Fibroblast of peridontal ligament (primary cell): ENCODE results near the gene BCAS3.

ENCODE experiments used
- DNase-seq: peaks from one replicate; pipeline ENCODE4 v3.0.0-alpha.2; 2010; ENCODE audit errors: extremely low read depth

BCAS3 gene

GRCh38 chr17:61251939-61252865 lies 574.6 kb downstream of the BCAS3 start:
- peak; percentile 100 for DNase-seq

GRCh38 chr17:61253362-61253761 lies 575.7 kb downstream of the BCAS3 start:
- no peak for DNase-seq

GRCh38 chr17:61253937-61254574 lies 576.4 kb downstream of the BCAS3 start:
- DNase-seq, result no peak

GRCh38 chr17:61254904-61255303 lies 577.3 kb downstream of the BCAS3 start:
- DNase-seq, result no peak

- no peak for DNase-seq
These were observed 578.0 kb downstream of the BCAS3 start for GRCh38 chr17:61255647-61256046.

GRCh38 chr17:61259360-61259759 lies 581.7 kb downstream of the BCAS3 start:
- DNase-seq, result no peak

GRCh38 chr17:61260071-61260797 lies 582.6 kb downstream of the BCAS3 start:
- DNase-seq, result peak; percentile 67

- no peak for DNase-seq
These were observed 583.5 kb downstream of the BCAS3 start for GRCh38 chr17:61261001-61261637.

GRCh38 chr17:61265397-61265796 lies 587.7 kb downstream of the BCAS3 start:
- DNase-seq, result no peak

GRCh38 chr17:61267847-61268246 lies 590.2 kb downstream of the BCAS3 start:
- no peak for DNase-seq

- DNase-seq, result no peak
These were observed 597.7 kb downstream of the BCAS3 start for GRCh38 chr17:61275395-61275794.

GRCh38 chr17:61276806-61277205 lies 599.2 kb downstream of the BCAS3 start:
- no peak for DNase-seq

- peak; percentile 65 for DNase-seq
These were observed 602.0 kb downstream of the BCAS3 start for GRCh38 chr17:61279476-61280145.

GRCh38 chr17:61280338-61280737 lies 602.7 kb downstream of the BCAS3 start:
- no peak for DNase-seq

- DNase-seq, result no peak
These were observed 603.2 kb downstream of the BCAS3 start for GRCh38 chr17:61280851-61281250.

GRCh38 chr17:61282377-61282776 lies 604.7 kb downstream of the BCAS3 start:
- no peak for DNase-seq

- DNase-seq, result no peak
These were observed 605.4 kb downstream of the BCAS3 start for GRCh38 chr17:61283043-61283442.

GRCh38 chr17:61284174-61284573 lies 606.5 kb downstream of the BCAS3 start:
- DNase-seq, result peak; percentile 76

GRCh38 chr17:61284746-61285145 lies 607.1 kb downstream of the BCAS3 start:
- DNase-seq, result no peak

- peak; percentile 86 for DNase-seq
These were observed 608.1 kb downstream of the BCAS3 start for GRCh38 chr17:61285526-61286320.

- no peak for DNase-seq
These were observed 608.8 kb downstream of the BCAS3 start for GRCh38 chr17:61286449-61286848.
